IPS DF 4.7 (cell line): ENCODE data around the gene ABCF2.

Experiments
- DNase-seq: peaks from one replicate; pipeline ENCODE4 v3.0.0-alpha.2; 2013; ENCODE audit warnings: low spot score; ENCODE audit errors: extremely low read depth

The ABCF2 gene

DNA sequence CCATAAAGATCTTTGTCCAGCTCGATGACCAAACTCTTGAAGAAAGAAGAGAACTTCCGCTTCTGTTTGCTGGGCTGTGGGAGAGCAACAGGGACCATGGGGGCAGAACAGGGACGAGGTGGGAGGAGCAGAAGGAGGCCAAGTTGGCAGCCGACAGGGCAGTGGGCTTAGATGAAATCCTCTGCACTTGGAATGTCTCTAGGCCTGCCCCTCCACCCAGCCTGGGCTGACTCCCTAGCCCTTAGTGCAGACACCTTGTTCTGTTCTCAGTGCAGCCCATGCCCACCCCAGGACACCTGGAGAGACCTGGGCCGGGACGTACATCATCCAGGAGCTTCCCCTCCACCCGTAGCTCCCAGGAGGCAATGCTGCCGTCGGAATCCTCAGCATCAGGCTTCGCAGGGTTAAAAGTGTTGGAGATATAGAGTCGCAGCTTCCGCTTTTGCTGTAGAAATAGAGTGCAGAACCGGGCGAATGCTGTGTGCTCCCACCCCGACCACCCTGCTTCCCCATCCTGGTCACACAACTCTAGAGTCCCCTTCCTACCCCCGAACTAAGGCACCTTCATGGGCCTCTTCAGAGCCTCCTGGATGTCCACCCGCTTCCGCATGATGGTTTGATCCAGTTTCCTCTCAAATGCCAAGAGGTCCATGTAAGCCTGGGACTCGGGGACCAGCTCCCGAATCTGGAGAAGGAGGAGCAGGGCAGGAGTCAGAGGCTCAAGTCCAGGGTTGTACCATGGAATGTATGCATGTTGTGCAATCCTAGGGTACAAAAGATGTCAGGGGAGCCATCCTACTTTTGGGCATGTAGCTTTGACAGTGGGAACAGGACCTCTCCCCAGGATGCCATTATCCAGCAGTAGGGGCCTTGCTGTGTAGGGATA, 15.4 kb upstream of the ABCF2 start:
- no peak for DNase-seq

DNA sequence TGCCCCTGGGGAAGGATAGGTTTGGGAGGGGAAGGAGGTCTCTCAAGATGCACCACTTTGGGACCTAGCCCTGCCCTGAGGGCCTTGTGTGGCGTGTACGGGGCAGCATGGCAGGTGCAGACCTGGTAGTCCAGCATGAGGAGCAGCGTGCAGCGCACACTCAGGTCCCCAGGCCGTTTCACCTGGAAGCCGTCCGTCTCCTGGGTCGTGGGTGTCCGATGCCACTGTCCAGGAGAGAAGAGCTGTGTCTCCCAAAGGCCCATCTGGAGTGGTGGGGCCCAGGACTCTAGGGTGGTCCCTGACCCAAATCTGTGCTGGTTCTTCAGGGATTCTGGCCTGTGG, 14.7 kb upstream of the ABCF2 start:
- DNase-seq: no peak

DNA sequence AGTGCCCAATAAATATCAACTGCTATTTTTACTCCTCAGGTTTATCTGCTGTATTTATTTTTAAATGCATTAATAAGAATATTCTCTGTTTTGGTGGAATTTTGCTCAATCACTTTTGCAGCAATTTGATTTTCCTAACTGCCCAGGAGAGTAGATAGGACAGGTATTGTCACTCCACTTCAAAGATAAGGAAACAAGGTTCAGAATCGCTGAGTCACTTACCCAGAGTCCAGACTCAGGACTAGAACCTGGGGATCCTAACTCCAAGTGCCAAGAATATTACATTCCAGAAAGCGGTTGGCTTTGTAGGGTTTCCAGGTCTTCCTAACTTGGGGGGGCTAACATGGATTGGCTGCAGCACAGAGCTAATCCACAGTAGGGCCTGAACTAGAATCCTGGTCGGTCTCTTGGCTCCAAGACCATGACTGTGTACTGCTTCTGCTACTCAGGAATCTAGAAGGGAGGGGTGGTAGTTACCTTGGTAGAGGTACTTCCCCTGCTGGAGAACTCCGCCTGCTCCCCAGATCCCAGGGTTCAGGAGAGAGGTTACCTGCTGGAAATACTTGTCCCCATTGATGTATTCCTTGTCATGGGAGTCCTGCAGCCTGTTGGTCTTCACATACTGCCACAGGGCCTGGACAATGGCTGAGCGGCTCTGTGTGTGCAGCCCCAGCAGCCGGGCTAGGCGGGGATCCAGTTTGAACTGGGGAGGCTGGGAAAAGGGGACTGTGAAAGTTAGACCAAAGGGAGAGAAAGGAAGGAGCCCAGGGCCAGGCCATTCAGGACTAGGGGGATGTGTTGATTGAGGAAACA, 14.1 kb upstream of the ABCF2 start:
- DNase-seq: no peak

DNA sequence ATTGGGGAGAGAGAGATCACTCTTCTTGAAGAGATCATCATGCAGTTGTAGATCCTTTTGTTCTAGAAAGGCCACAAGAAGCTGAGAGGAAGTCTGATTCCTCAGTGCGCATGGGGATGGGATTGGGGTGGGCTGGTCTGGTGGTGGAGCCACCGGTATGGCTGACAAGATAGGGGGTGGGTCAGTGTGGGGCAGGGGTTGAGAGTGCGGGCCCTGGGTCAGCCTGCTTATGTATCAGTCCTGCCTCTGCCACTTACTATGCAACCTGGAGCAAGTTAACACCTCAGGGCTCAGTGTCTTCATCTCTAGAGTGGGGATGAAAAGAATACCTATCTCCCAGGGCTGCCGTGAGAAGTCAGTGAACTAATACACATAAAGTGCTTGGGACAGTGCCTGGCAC, 13.5 kb upstream of the ABCF2 start:
- no peak for DNase-seq

DNA sequence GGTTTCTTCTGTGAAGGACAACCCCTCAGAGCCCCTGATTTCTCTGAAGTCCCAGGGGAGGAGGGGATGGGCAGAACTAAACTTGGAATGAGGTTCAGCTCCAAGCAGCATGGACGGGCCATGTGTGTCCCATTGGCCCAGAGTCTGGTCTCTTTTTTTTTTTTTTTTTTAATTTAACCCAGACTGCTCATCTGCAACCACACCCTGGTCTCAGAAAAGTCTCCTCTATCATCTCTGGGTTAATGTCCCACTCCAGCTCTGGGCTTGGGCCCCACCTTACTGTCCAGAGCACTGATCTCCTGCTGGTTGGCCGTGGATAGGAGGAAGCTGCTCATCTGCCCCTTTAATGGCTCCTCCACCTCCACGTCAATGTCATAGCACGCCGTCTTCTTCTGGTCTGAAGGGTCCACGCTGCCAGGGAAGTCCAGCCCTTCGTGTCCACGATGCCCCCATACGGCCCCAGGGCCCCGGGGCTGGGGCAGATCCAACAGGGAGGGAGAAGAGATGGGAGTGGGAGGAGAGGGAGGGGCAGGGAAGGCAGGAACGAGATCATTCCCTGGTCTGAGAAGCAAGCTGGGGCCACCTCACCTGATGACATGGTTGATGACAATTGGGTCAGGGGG, 12.9 kb upstream of the ABCF2 start:
- no peak for DNase-seq

DNA sequence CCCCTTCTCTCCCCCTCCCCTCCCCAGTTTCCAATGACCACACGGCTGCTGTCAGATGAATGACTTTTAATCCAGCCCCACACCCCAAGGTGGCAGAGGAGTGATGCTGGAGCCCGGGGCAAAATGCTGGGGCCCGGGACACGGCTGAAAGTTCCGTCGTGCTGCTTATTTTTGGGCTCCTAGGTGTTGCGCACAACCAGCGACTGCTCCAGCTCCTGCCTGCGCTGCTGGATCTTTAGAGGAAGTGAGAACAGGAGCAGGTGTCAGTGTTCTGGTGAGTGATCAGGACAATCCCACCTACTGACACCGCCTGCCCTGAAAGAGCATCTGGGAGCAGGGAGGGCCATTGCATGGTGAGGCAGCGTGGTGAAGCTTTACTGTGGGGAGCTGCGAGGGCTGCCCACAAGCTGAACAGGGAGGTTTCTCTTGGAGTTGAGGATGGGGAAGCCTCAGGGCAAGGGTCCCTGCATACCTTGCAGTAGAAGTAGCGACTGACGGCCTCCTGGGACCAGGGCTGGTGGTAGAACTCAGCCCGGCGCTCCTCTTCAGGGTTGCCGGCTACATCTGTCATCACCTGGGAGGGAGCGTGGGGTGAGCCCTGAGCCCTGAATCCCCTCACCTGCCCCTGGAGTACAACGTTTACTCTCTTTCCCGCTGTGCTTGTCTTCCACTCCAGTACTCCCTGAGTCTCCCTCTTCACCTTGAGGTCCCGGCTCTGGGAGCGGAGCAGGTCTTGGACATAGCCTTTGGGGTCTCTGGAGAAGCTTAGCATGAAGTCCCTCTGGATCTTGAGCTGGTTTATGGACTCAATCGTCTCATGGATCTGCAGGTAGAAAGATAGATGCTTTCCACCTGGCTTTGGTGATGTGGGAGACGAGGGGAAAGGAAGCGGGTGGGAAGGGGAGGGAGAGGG, 12.2 kb upstream of the ABCF2 start:
- no peak for DNase-seq

DNA sequence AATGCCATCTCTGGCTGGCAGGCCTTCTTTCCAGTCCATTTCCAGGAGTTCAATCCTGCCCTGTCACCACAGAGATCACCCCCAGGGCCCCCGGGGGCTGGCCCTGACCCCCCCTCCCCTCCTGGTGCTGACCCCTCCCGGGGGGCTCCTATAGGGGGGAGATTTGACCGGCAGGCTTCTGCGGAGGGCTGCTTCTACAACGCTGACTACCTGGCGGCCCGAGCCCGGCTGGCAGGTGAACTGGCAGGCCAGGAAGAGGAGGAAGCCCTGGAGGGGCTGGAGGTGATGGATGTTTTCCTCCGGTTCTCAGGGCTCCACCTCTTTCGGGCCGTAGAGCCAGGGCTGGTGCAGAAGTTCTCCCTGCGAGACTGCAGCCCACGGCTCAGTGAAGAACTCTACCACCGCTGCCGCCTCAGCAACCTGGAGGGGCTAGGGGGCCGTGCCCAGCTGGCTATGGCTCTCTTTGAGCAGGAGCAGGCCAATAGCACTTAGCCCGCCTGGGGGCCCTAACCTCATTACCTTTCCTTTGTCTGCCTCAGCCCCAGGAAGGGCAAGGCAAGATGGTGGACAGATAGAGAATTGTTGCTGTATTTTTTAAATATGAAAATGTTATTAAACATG, 11.3 kb upstream of the ABCF2 start:
- DNase-seq: no peak

DNA sequence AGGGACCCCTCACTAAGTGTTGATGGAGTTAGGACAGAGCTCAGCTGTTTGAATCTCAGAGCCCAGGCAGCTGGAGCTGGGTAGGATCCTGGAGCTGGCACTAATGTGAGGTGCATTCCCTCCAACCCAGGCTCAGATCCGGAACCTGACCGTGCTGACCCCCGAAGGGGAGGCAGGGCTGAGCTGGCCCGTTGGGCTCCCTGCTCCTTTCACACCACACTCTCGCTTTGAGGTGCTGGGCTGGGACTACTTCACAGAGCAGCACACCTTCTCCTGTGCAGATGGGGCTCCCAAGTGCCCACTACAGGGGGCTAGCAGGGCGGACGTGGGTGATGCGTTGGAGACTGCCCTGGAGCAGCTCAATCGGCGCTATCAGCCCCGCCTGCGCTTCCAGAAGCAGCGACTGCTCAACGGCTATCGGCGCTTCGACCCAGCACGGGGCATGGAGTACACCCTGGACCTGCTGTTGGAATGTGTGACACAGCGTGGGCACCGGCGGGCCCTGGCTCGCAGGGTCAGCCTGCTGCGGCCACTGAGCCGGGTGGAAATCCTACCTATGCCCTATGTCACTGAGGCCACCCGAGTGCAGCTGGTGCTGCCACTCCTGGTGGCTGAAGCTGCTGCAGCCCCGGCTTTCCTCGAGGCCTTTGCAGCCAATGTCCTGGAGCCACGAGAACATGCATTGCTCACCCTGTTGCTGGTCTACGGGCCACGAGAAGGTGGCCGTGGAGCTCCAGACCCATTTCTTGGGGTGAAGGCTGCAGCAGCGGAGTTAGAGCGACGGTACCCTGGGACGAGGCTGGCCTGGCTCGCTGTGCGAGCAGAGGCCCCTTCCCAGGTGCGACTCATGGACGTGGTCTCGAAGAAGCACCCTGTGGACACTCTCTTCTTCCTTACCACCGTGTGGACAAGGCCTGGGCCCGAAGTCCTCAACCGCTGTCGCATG, 10.5 kb upstream of the ABCF2 start:
- DNase-seq: no peak

DNA sequence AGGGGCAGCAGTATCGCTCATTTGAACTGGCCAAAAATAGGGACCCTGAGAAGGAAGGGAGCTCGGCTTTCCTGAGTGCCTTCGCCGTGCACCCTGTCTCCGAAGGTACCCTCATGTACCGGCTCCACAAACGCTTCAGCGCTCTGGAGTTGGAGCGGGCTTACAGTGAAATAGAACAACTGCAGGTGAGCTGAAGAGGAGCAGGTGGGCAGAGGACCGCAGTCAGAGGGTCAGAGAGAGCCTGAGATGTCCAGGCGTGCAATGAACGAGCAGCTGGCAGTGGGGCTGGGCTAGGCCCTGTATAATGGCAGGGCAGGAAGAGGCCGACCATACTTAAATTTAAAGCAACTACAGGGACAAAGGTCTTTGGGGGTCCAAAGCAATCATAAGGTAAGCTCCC, 9.4 kb upstream of the ABCF2 start:
- no peak for DNase-seq

DNA sequence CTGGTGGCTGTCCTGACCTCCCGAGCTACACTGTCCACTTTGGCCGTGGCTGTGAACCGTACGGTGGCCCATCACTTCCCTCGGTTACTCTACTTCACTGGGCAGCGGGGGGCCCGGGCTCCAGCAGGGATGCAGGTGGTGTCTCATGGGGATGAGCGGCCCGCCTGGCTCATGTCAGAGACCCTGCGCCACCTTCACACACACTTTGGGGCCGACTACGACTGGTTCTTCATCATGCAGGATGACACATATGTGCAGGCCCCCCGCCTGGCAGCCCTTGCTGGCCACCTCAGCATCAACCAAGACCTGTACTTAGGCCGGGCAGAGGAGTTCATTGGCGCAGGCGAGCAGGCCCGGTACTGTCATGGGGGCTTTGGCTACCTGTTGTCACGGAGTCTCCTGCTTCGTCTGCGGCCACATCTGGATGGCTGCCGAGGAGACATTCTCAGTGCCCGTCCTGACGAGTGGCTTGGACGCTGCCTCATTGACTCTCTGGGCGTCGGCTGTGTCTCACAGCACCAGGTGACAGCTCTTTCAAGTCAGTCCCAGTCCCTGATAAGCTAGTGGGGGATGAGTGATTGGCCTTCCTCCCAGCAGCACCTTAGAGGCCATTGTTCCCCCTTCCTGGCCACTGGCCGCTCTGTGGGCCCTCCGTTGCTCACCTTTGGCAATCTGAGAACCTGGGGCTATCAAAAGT, 8.2 kb upstream of the ABCF2 start:
- DNase-seq: no peak

DNA sequence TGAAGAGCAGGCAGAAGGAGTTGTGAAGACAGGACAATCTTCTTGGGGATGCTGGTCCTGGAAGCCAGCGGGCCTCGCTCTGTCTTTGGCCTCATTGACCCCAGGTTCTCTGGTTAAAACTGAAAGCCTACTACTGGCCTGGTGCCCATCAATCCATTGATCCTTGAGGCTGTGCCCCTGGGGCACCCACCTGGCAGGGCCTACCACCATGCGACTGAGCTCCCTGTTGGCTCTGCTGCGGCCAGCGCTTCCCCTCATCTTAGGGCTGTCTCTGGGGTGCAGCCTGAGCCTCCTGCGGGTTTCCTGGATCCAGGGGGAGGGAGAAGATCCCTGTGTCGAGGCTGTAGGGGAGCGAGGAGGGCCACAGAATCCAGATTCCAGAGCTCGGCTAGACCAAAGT, 6.8 kb upstream of the ABCF2 start:
- DNase-seq: no peak

DNA sequence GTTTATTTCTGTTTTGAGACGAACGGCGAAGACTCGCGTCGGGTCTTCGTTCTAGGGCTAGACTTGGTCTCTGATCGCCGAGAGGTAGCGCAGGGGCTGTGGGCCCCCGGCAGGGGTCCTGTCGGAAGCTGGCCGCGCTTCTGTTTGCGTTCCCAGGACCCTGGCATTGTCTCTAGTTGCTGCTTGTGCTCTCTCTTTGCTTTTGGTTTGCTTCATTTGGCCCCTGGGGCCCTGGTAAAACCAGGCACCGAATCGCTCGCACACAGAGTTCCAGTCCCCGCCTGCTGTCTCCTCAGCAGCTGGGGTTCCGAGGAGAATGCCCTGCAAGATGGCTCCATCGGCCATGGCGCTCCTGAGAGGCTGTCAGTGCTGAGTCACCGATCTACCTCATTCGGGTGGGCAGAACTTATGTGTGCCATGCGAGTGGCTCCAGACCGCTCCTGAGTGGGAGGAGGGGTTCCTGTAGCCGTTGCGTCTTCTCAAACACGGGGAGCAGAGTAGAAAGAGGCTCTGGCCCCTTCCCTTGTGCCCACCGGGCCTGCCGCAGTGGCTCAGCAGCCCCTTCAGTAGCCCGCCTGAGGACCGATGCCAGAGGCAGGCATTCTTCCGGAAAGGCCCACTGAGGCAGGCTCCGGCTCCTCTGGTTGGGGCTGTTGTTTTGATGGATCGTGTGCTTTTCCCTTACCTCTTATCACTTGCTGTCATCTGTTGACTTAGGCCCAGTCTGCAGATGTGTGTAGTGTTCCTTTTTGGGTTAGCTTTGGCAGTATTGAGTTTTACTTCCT, 6.1 kb upstream of the ABCF2 start:
- DNase-seq: no peak

DNA sequence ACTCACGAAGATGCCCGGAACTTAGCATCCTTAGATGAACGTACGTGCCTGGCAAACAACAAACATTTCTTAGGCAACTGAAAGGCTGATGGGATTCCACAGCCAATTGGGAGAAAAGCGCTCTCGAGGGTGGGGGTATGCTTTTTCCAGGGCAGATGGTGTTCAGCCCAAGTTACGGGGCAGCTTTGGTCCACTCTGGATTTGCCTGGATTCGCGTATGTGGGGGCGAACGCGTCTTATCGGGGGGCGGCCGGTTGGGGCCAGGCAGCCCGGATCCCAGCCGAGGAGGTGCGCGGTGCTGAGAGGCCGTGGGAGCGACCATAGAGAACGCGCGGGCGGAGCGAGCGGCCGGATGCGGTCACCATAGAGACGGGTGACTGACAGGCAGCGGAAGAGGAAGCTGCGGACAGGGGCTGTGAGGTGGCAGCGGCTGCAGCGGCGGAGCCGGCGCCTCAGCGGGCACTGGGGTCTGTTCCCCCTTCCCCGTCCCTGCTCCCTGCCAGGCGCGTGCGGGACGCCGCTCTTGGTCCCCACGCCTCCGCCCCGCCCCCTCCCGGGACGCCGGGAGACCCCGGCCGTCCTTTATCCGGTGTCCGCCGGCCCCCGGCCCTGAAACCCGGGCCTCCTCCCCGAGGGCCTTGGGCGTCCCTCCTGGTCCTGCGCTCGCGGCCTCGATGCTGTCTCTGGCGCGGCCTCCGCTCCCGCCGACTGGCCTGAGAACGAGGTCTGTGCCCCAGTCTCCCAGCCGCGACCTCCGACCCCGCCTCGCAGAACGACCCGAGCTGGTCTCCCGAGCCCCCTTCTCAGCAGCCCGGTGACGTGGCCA, 5.3 kb upstream of the ABCF2 start, which contains the start of gene CHPF2:
CHPF2 (plus strand) TSS at position 393 of the 826 bp plus-strand sequence. CDS start 1,529 bp downstream, outside the sequence.
- DNase-seq: no peak

DNA sequence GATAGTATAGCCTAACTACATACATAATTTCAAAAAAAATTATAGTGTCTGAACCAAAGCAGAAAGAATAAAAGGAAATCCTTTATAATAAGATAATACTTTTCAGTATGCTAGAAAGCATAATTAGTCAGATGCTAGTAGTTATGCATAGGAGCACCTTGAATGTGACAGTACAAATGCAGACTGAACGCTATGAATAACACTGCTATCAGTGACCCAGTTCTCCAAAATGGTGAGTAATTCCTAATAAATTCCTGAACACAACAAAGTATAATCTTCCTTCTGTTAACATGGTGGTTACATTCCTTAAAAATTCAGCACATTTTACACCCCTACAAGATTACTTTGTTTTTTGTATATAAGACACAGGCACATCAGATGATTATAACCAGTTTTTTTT, 4.1 kb upstream of the ABCF2 start:
- DNase-seq: no peak

DNA sequence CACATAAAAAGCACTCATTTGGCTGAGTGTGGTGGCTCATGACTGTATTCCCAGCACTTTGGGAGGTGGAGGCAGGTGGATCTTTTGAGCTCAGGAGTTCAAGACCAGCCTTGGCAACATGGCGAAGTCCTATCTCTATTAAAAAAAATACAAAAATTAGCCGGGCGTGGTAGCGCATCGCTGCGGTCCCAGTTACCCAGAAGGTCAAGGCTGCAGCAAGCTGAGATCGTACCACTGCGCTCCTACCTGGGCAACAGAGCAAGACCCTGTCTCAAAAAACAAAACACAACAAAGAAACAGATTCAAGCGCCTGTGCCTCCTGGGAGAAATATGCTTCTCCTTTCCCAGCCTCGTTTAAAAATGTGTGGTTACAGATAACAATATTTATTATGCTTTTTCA, 2.2 kb upstream of the ABCF2 start:
- DNase-seq: no peak

DNA sequence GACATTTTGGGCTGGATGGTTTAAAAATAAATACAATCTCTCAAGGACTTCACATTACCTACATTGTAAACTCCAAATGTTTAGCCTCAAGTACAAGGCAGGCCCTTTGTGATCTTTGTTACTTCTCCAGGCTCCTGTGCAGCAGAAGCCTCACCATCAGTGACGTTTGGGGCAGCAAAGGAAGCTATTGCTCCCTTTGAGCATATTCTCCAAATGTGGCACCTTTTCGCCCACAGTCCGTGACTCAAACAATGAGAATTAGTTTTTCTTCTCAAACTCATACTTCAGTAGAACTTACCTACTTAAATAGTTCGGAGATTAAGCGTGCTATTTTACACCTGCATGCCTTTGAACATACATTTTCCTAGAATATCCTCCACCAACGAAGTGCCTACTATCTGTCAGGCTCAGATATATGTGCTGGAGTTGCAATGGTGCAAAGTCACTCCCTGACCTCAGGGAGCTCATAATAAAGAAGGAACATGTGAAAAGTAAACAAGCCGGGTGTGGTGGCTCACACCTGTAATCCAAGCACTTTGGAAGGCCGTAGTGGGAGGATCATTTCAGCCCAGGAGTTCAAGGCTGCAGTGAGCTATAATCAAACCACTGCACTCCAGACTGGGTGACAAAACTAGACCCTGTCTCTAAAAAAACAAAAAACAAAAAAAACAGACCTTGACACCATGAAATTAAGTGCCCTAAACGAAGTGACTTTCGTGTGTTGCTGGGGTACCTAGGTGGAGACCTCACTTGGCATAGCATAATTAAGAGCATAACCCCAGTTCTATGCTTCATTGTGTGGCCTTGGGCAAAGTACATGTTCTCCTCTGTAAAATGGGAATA, 1.2 kb upstream of the ABCF2 start:
- DNase-seq: no peak

DNA sequence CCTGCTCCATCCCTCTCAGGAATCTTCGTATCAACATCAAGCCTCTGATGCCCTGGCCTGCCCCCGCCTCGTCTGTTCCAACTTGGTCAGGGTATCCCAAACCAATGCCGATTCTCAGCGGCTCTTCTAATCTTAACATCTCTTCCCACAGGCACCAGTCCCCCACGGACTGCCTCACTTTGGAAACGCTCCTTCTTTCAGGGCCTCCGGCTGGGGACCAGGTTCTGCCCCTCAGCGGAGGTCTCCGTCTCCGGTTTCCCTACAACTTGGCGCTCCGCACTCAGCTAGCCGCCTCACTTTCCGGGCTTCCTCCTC, 488 bp downstream of the ABCF2 start:
- DNase-seq: no peak
